HepG2 (cell line): ENCODE data around the gene DGAT2. TPM values are rescaled to one million over a fixed set of nuclear protein-coding genes. Genes with fewer than 3 reads are reported as not detected.

Experiments used
- ATM ChIP-seq: fragments of 450-650 bp; IDR thresholded peaks from 2 replicates; pipeline ENCODE4 v1.7.1; 2017; ENCODE audit warnings: mild to moderate bottlenecking, borderline replicate concordance
- BHLHE40 ChIP-seq: IDR thresholded peaks from 2 replicates; pipeline ENCODE4 v1.6.1; 2011; ENCODE audit warnings: low read length, improper control_type of control experiment
- BRD4 ChIP-seq: sonication (generic); formaldehyde crosslinking; IDR thresholded peaks from 2 replicates; pipeline ENCODE4 v1.4.0; 2020; ENCODE audit warnings: missing genetic modification reagents
- EZH2 ChIP-seq: conservative IDR thresholded peaks from 2 replicates; pipeline ENCODE4 v1.6.1; 2012; ENCODE audit warnings: mild to moderate bottlenecking, low read depth, low read length, moderate library complexity
- FOXA3 ChIP-seq: IDR thresholded peaks from 2 replicates; pipeline ENCODE4 v1.6.1; 2016; ENCODE audit warnings: missing genetic modification reagents, missing compliant biosample characterization
- KAT8 ChIP-seq: IDR thresholded peaks from 2 replicates; pipeline ENCODE4 v1.6.1; 2016; ENCODE audit warnings: missing genetic modification reagents, missing compliant biosample characterization
- LCORL ChIP-seq, 2 experiments: fragments of 450-650 bp in 1 of 2; sonication (generic) in 1 of 2; formaldehyde crosslinking in 1 of 2; IDR thresholded peaks; 2 replicates each; pipeline versions ENCODE4 v1.5.0 to v1.6.1; 2017 to 2020; ENCODE audit warnings: antibody characterized with exemption in 1 of 2, missing genetic modification reagents in 1 of 2
- NCOA1 ChIP-seq: sonication (generic); formaldehyde crosslinking; IDR thresholded peaks from 2 replicates; pipeline ENCODE4 v1.9.0; 2021; ENCODE audit warnings: missing genetic modification reagents
- NFE2 ChIP-seq: sonication (generic); formaldehyde crosslinking; IDR thresholded peaks from 2 replicates; pipeline ENCODE4 v1.4.0; 2020; ENCODE audit warnings: missing genetic modification reagents
- RXRA ChIP-seq: sonication (generic); formaldehyde crosslinking; IDR thresholded peaks from 2 replicates; pipeline ENCODE4 v1.5.1; 2020; ENCODE audit warnings: missing genetic modification reagents
- SOX5 ChIP-seq: IDR thresholded peaks from 2 replicates; pipeline ENCODE4 v1.6.1; 2016; ENCODE audit warnings: borderline replicate concordance
- ZNF10 ChIP-seq: sonication (generic); formaldehyde crosslinking; IDR thresholded peaks from 2 replicates; pipeline ENCODE4 v1.4.0; 2020; ENCODE audit warnings: mild to moderate bottlenecking, low read depth, missing genetic modification reagents, borderline replicate concordance
- ZNF33B ChIP-seq: sonication (generic); formaldehyde crosslinking; IDR thresholded peaks from 2 replicates; pipeline ENCODE4 v1.5.1; 2020; ENCODE audit warnings: mild to moderate bottlenecking, missing genetic modification reagents
- ZNF44 ChIP-seq: sonication (generic); formaldehyde crosslinking; IDR thresholded peaks from 2 replicates; pipeline ENCODE4 v1.5.1; 2020; ENCODE audit warnings: mild to moderate bottlenecking, missing genetic modification reagents
- ZNF543 ChIP-seq: sonication (generic); formaldehyde crosslinking; IDR thresholded peaks from 2 replicates; pipeline ENCODE4 v1.4.0; 2020; ENCODE audit warnings: mild to moderate bottlenecking, missing genetic modification reagents
- ZNF660 ChIP-seq: sonication (generic); formaldehyde crosslinking; IDR thresholded peaks from 2 replicates; pipeline ENCODE4 v1.5.1; 2020; ENCODE audit warnings: mild to moderate bottlenecking, low read depth, missing genetic modification reagents, borderline replicate concordance
- ZNF724P ChIP-seq: sonication (generic); formaldehyde crosslinking; IDR thresholded peaks from 2 replicates; pipeline ENCODE4 v1.8.0; 2022; ENCODE audit warnings: missing genetic modification reagents, borderline replicate concordance
- ZNF746 ChIP-seq: sonication (generic); formaldehyde crosslinking; IDR thresholded peaks from 2 replicates; pipeline ENCODE4 v1.8.0; 2022; ENCODE audit warnings: mild to moderate bottlenecking, missing genetic modification reagents
- ZNF777 ChIP-seq: sonication (generic); formaldehyde crosslinking; IDR thresholded peaks from 2 replicates; pipeline ENCODE4 v1.4.0; 2020; ENCODE audit warnings: missing genetic modification reagents
- polyA plus RNA-seq, 8 experiments: library from polyadenylated mRNA; depleted of rRNA in 3 of 8; stranded (reverse) in 7 of 8; unstranded in 1 of 8; fragments of >200 nt; fragmentation: Illumina TruSeq in 4 of 8; extraction: Trizol in 4 of 8; gene quantifications; 2 replicates each; pipeline versions ENCODE4 v1.2.1 to v1.2.3, GENCODE V29; 2011 to 2016; ENCODE audit warnings: low read depth in 4 of 8, missing spikeins in 1 of 8, mixed read lengths in 1 of 8; ENCODE audit not compliant: insufficient read depth in 1 of 8
- total RNA-seq, 5 experiments: library from RNA; depleted of rRNA; stranded (reverse); fragments of >200 nt; fragmentation: Illumina TruSeq; extraction: Trizol; gene quantifications; 2 replicates each; pipeline ENCODE4 v1.2.3, GENCODE V29; 2016; ENCODE audit warnings: low read depth in 1 of 5
- TF ChIP-seq, protein P1 (sequence below): sonication (generic); formaldehyde crosslinking; IDR thresholded peaks from 2 replicates; pipeline ENCODE4 v1.5.1; 2020; ENCODE audit warnings: missing genetic modification reagents, mild to moderate bottlenecking, borderline replicate concordance
- TF ChIP-seq, protein P2 (sequence below): IDR thresholded peaks from 2 replicates; pipeline ENCODE4 v1.6.1; 2016; ENCODE audit warnings: control low read depth
- TF ChIP-seq, protein P3 (sequence below): sonication (generic); formaldehyde crosslinking; IDR thresholded peaks from 2 replicates; pipeline ENCODE4 v1.4.0; 2020; ENCODE audit warnings: missing genetic modification reagents
- TF ChIP-seq, protein P4 (sequence below): sonication (generic); formaldehyde crosslinking; IDR thresholded peaks from 2 replicates; pipeline ENCODE4 v1.8.0; 2022; ENCODE audit warnings: low read depth, missing genetic modification reagents
- TF ChIP-seq, protein P5 (sequence below): sonication (generic); formaldehyde crosslinking; IDR thresholded peaks from 2 replicates; pipeline ENCODE4 v1.4.0; 2020; ENCODE audit warnings: low read depth, mild to moderate bottlenecking, missing genetic modification reagents
- TF ChIP-seq, protein P6 (sequence below): sonication (generic); formaldehyde crosslinking; IDR thresholded peaks from 2 replicates; pipeline ENCODE4 v1.5.0; 2020; ENCODE audit warnings: missing genetic modification reagents, mild to moderate bottlenecking, borderline replicate concordance

The DGAT2 gene
- total and polyA plus RNA-seq, 2 of the 13 experiments (the other 11 are each of a cell fraction or from before 2014, with no cell fraction given): 39.0 to 65.6 TPM

DNA sequence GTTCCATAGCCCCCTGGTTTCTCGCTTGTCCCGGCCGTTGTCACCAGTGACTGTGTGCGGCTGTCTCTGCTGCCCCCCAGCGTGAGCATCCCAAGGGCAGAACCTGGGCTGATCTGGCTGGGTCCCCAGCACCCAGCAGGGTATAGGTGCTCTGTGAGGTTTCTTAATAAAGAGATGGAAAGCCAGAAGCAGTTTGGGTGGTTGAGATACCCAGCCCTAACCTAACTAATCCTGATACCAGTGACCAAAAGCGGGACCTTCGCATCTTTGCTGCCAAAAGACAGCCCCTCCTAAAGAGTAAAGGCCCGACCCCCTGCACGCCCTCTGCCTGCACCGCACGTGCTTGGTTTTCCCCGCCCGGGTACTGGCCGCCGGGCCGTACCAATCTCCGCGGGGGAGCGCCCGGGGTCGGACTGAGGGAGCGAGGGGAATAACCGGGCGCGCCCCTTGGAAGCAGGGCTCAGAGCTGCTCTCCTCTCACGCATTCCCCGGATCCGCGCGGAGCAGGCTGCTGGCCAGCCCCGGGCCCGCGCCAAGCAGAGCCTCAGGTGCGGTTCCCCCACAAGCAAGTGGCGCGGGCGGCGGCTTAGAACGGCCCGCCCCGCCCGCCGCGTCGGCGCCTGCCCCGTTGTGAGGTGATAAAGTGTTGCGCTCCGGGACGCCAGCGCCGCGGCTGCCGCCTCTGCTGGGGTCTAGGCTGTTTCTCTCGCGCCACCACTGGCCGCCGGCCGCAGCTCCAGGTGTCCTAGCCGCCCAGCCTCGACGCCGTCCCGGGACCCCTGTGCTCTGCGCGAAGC, at the start of gene DGAT2 (continued):
- TF ChIP-seq, protein P1, sequence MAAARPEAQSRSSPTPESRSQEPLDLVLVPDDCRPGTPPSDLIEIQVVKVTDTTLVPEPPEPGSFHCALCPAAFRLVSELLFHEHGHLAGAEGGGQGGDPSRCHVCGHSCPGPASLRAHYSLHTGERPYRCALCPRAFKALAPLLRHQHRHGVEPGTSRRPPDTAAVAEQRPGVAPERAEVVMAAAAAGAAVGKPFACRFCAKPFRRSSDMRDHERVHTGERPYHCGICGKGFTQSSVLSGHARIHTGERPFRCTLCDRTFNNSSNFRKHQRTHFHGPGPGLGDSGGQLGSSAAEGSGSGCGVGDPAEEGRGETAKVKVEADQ: peak; percentile 87; the same call in 1 of the 2 replicates
- TF ChIP-seq ZNF10 (CRISPR knock-in tag) (no peak), NFE2 (CRISPR knock-in tag) (no peak), KAT8 (CRISPR knock-in tag) (peak; percentile 68), ZNF746 (CRISPR knock-in tag) (no peak), LCORL (IDR thresholded peaks at IDR 0.05) (no peak), LCORL (CRISPR knock-in tag; IDR thresholded peaks at IDR 0.05) (peak; percentile 78; the same call in 1 of the 2 replicates), FOXA3 (peak; percentile 14; the same call in 1 of the 2 replicates), ZNF777 (peak; percentile 91), EZH2 (no peak), SOX5 (CRISPR knock-in tag) (no peak; the same call in none of the 2 replicates), ZNF543 (CRISPR knock-in tag) (peak; percentile 84), ZNF33B (CRISPR knock-in tag) (peak; percentile 91), BRD4 (CRISPR knock-in tag) (peak; percentile 66), ZNF660 (CRISPR knock-in tag) (no peak), ZNF724P (CRISPR knock-in tag) (no peak; the same call in 1 of the 2 replicates), RXRA (CRISPR knock-in tag) (0 out of 2 replicates have a peak, but pooled peaks have one; percentile 31), ATM (no peak), ZNF44 (CRISPR knock-in tag) (peak; percentile 76; the same call in 1 of the 2 replicates), BHLHE40 (peak; percentile 94), NCOA1 (CRISPR knock-in tag) (0 out of 2 replicates have a peak, but pooled peaks have one; percentile 41)
- TF ChIP-seq, protein P2, sequence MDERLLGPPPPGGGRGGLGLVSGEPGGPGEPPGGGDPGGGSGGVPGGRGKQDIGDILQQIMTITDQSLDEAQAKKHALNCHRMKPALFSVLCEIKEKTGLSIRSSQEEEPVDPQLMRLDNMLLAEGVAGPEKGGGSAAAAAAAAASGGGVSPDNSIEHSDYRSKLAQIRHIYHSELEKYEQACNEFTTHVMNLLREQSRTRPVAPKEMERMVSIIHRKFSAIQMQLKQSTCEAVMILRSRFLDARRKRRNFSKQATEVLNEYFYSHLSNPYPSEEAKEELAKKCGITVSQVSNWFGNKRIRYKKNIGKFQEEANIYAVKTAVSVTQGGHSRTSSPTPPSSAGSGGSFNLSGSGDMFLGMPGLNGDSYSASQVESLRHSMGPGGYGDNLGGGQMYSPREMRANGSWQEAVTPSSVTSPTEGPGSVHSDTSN (CRISPR knock-in tag): no peak
- TF ChIP-seq, protein P3, sequence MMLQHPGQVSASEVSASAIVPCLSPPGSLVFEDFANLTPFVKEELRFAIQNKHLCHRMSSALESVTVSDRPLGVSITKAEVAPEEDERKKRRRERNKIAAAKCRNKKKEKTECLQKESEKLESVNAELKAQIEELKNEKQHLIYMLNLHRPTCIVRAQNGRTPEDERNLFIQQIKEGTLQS (CRISPR knock-in tag): no peak
- TF ChIP-seq, protein P4, sequence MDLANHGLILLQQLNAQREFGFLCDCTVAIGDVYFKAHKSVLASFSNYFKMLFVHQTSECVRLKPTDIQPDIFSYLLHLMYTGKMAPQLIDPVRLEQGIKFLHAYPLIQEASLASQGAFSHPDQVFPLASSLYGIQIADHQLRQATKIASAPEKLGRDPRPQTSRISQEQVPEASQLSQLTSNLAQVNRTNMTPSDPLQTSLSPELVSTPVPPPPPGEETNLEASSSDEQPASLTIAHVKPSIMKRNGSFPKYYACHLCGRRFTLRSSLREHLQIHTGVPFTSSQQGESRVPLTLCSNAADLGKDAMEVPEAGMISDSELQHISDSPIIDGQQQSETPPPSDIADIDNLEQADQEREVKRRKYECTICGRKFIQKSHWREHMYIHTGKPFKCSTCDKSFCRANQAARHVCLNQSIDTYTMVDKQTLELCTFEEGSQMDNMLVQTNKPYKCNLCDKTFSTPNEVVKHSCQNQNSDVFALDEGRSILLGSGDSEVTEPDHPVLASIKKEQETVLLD (CRISPR knock-in tag): peak; percentile 76
- TF ChIP-seq, protein P5, sequence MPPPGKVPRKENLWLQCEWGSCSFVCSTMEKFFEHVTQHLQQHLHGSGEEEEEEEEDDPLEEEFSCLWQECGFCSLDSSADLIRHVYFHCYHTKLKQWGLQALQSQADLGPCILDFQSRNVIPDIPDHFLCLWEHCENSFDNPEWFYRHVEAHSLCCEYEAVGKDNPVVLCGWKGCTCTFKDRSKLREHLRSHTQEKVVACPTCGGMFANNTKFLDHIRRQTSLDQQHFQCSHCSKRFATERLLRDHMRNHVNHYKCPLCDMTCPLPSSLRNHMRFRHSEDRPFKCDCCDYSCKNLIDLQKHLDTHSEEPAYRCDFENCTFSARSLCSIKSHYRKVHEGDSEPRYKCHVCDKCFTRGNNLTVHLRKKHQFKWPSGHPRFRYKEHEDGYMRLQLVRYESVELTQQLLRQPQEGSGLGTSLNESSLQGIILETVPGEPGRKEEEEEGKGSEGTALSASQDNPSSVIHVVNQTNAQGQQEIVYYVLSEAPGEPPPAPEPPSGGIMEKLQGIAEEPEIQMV (CRISPR knock-in tag): peak; percentile 54; the same call in 1 of the 2 replicates
- TF ChIP-seq, protein P6, sequence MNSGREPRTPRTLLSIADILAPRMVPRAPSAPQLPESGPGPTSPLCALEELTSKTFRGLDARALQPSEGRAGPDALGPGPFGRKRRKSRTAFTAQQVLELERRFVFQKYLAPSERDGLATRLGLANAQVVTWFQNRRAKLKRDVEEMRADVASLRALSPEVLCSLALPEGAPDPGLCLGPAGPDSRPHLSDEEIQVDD (CRISPR knock-in tag): no peak
